GM23338 (cell line): ENCODE data around the gene HERC2. TPM values are rescaled to one million over a fixed set of nuclear protein-coding genes. Genes with fewer than 3 reads are reported as not detected.

Source experiments
- ATAC-seq: fragments of 200-7000 bp; cut with Tn5 transposase; 3 replicates; pipeline ENCODE4 v1.9.1; 2020
- DNase-seq: peaks from one replicate; pipeline ENCODE4 v3.0.0-alpha.2; 2015; ENCODE audit warnings: low spot score
- H2AFZ ChIP-seq: fragments of 200-600 bp; sonication (generic); 2 replicates; pipeline ENCODE4 v1.8.0; 2016; ENCODE audit warnings: antibody characterized with exemption, mild to moderate bottlenecking, moderate library complexity
- H3F3A ChIP-seq: fragments of 200-600 bp; sonication (generic); replicated peaks from 2 replicates; pipeline ENCODE4 v1.8.0; 2017; ENCODE audit warnings: antibody characterized with exemption, mixed run types, low read depth
- H3K27ac ChIP-seq: fragments of 200-600 bp; sonication (generic); 2 replicates; pipeline ENCODE4 v1.6.1; 2016; ENCODE audit warnings: low read depth
- H3K27me3 ChIP-seq: fragments of 200-600 bp; sonication (generic); 2 replicates; pipeline ENCODE4 v1.8.0; 2016; ENCODE audit warnings: mild to moderate bottlenecking, mixed run types, moderate library complexity; ENCODE audit not compliant: insufficient read depth
- H3K36me3 ChIP-seq: fragments of 200-600 bp; sonication (generic); 2 replicates; pipeline ENCODE4 v1.8.0; 2016; ENCODE audit warnings: mild to moderate bottlenecking; ENCODE audit not compliant: insufficient read depth
- H3K4me1 ChIP-seq: fragments of 200-600 bp; sonication (generic); 2 replicates; pipeline ENCODE4 v1.8.0; 2016; ENCODE audit warnings: mild to moderate bottlenecking, moderate library complexity; ENCODE audit not compliant: insufficient read depth
- H3K4me2 ChIP-seq: fragments of 200-600 bp; sonication (generic); 2 replicates; pipeline ENCODE4 v1.7.1; 2017; ENCODE audit warnings: mixed run types
- H3K4me3 ChIP-seq: fragments of 200-600 bp; sonication (generic); 2 replicates; pipeline ENCODE4 v1.6.1; 2016; ENCODE audit warnings: mixed run types
- H3K79me2 ChIP-seq: fragments of 200-600 bp; sonication (generic); replicated peaks from 2 replicates; pipeline ENCODE4 v1.8.0; 2017; ENCODE audit warnings: mild to moderate bottlenecking; ENCODE audit not compliant: insufficient read depth
- H3K9me2 ChIP-seq: fragments of 200-600 bp; sonication (generic); 2 replicates; pipeline ENCODE4 v1.8.0; 2017; ENCODE audit not compliant: insufficient read depth
- H4K20me1 ChIP-seq: fragments of 200-600 bp; sonication (generic); replicated peaks from 2 replicates; pipeline ENCODE4 v1.8.0; 2017; ENCODE audit warnings: mild to moderate bottlenecking; ENCODE audit not compliant: insufficient read depth
- H3K27ac Mint-ChIP-seq: 2 replicates; pipeline ENCODE4 v1.8.0; 2020; ENCODE audit warnings: inconsistent platforms, mild to moderate bottlenecking, moderate library complexity, mixed read lengths
- H3K27me3 Mint-ChIP-seq: 3 replicates; pipeline ENCODE4 v1.8.0; 2022; ENCODE audit warnings: low read depth, mild to moderate bottlenecking, moderate library complexity, mixed read lengths, inconsistent platforms; ENCODE audit not compliant: insufficient read depth, poor library complexity
- H3K36me3 Mint-ChIP-seq: 3 replicates; pipeline ENCODE4 v1.8.0; 2021; ENCODE audit warnings: low read depth, mild to moderate bottlenecking, inconsistent platforms, moderate library complexity, mixed read lengths
- H3K4me1 Mint-ChIP-seq: 3 replicates; pipeline ENCODE4 v1.8.0; 2020; ENCODE audit warnings: mild to moderate bottlenecking, inconsistent platforms, mixed read lengths
- H3K4me3 Mint-ChIP-seq: 3 replicates; pipeline ENCODE4 v1.8.0; 2021; ENCODE audit warnings: moderate library complexity, mild to moderate bottlenecking, inconsistent platforms, mixed read lengths
- H3K9me3 Mint-ChIP-seq: 3 replicates; pipeline ENCODE4 v1.8.0; 2020; ENCODE audit warnings: moderate library complexity, mild to moderate bottlenecking, inconsistent platforms, mixed read lengths
- CREB1 ChIP-seq: fragments of 250-450 bp; sonication (Bioruptor Pico); IDR thresholded peaks from 2 replicates; pipeline ENCODE4 v1.5.0; 2020; ENCODE audit warnings: low read depth, mild to moderate bottlenecking, moderate library complexity
- EZH2 ChIP-seq: fragments of 200-600 bp; sonication (generic); IDR thresholded peaks from one replicate; pipeline ENCODE4 v1.8.0; 2017; ENCODE audit warnings: antibody characterized with exemption, mild to moderate bottlenecking, low read depth; ENCODE audit not compliant: unreplicated experiment
- EZH2phosphoT487 ChIP-seq: fragments of 200-600 bp; sonication (generic); IDR thresholded peaks from one replicate; pipeline ENCODE4 v1.8.1; 2018; ENCODE audit warnings: antibody characterized with exemption; ENCODE audit not compliant: unreplicated experiment
- JUNB ChIP-seq: IDR thresholded peaks from one replicate; pipeline ENCODE4 v1.6.1; 2016; ENCODE audit warnings: antibody characterized with exemption; ENCODE audit not compliant: unreplicated experiment
- NANOG ChIP-seq: IDR thresholded peaks from 2 replicates; pipeline ENCODE4 v1.6.1; 2016; ENCODE audit warnings: antibody characterized with exemption, borderline replicate concordance
- POLR2AphosphoS5 ChIP-seq: IDR thresholded peaks from 2 replicates; pipeline ENCODE4 v1.6.1; 2016; ENCODE audit warnings: antibody characterized with exemption, low read depth
- STAT1 ChIP-seq: IDR thresholded peaks from one replicate; pipeline ENCODE4 v1.6.1; 2016; ENCODE audit warnings: antibody characterized with exemption; ENCODE audit not compliant: unreplicated experiment
- ZNF114 ChIP-seq: fragments of 250-450 bp; sonication (Bioruptor Pico); IDR thresholded peaks from 2 replicates; pipeline ENCODE4 v1.5.0; 2020; ENCODE audit warnings: mild to moderate bottlenecking, moderate library complexity
- ZNF331 ChIP-seq: fragments of 250-450 bp; sonication (Bioruptor Pico); IDR thresholded peaks from 2 replicates; pipeline ENCODE4 v1.5.0; 2020; ENCODE audit warnings: low read depth, mild to moderate bottlenecking, moderate library complexity
- polyA plus RNA-seq: library from polyadenylated mRNA; unstranded; fragments of >200 nt; fragmentation: Nextera tagmentation; extraction: Ambion mirVana; gene quantifications from 2 replicates; pipeline ENCODE4 v1.2.1, GENCODE V29; 2016
- total RNA-seq: library from RNA; depleted of rRNA; stranded (reverse); fragments of >200 nt; shearing (Covaris generic); gene quantifications from 2 replicates; pipeline ENCODE4 v1.2.3, GENCODE V29; 2014
- TF ChIP-seq, protein P1 (sequence below): IDR thresholded peaks from one replicate; pipeline ENCODE4 v1.6.1; 2018; ENCODE audit warnings: antibody characterized with exemption; ENCODE audit not compliant: unreplicated experiment
- TF ChIP-seq, protein P2 (sequence below), 2 experiments: fragments of 200-600 bp in 1 of 2; sonication (generic) in 1 of 2; conservative IDR thresholded peaks; 2 replicates each; pipeline versions ENCODE4 v1.5.1 to v1.6.1; 2016 to 2017; ENCODE audit warnings: antibody characterized with exemption in 2 of 2, low read depth in 2 of 2, mild to moderate bottlenecking in 2 of 2, moderate library complexity in 1 of 2
- TF ChIP-seq, protein P3 (sequence below): IDR thresholded peaks from 2 replicates; pipeline ENCODE4 v1.6.1; 2016; ENCODE audit warnings: antibody characterized with exemption

HERC2 gene
- total and polyA plus RNA-seq, 2 experiments from 2014 or later: 71.3 to 80.7 TPM

DNA sequence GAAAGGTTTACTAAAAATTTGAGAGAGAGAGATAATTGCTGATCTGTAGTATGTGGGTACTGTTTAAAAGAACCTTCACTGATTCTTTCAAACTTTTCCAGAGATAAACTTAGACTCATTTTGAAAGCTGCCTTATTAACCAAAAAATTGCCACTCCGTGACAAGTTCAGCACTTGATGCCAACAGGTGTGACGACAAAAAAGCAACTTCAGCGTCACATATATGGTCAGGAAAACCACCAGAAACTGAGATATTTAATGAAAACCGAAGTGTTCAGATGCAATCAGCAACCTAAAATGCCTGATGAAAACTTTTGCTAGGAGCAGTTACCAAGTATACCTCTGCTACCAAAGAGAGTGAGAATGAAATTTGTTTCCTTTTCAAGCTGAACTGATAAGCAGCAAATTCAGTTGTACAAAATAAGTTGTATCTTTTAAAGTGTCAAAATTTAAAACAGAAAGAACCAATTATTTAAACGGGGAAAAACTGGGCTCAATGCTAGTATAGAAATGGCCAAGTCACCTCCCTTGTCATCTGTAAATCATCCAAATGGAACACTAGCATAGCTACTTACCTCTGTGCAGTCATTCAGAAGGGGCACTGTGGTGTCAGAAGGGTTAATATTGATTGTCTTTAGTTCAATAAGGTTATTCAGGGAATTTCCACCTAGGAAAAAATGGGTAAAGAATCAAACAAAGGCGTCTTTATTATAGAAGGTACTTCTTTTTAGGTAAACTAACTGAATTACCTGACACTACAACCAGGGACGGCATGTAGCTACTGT is 131.4 kb downstream of the HERC2 start (continued):
- TF ChIP-seq, protein P1, sequence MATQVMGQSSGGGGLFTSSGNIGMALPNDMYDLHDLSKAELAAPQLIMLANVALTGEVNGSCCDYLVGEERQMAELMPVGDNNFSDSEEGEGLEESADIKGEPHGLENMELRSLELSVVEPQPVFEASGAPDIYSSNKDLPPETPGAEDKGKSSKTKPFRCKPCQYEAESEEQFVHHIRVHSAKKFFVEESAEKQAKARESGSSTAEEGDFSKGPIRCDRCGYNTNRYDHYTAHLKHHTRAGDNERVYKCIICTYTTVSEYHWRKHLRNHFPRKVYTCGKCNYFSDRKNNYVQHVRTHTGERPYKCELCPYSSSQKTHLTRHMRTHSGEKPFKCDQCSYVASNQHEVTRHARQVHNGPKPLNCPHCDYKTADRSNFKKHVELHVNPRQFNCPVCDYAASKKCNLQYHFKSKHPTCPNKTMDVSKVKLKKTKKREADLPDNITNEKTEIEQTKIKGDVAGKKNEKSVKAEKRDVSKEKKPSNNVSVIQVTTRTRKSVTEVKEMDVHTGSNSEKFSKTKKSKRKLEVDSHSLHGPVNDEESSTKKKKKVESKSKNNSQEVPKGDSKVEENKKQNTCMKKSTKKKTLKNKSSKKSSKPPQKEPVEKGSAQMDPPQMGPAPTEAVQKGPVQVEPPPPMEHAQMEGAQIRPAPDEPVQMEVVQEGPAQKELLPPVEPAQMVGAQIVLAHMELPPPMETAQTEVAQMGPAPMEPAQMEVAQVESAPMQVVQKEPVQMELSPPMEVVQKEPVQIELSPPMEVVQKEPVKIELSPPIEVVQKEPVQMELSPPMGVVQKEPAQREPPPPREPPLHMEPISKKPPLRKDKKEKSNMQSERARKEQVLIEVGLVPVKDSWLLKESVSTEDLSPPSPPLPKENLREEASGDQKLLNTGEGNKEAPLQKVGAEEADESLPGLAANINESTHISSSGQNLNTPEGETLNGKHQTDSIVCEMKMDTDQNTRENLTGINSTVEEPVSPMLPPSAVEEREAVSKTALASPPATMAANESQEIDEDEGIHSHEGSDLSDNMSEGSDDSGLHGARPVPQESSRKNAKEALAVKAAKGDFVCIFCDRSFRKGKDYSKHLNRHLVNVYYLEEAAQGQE: no peak
- TF ChIP-seq CREB1: no peak
- TF ChIP-seq JUNB: no peak
- TF ChIP-seq NANOG: no peak
- TF ChIP-seq, protein P2, sequence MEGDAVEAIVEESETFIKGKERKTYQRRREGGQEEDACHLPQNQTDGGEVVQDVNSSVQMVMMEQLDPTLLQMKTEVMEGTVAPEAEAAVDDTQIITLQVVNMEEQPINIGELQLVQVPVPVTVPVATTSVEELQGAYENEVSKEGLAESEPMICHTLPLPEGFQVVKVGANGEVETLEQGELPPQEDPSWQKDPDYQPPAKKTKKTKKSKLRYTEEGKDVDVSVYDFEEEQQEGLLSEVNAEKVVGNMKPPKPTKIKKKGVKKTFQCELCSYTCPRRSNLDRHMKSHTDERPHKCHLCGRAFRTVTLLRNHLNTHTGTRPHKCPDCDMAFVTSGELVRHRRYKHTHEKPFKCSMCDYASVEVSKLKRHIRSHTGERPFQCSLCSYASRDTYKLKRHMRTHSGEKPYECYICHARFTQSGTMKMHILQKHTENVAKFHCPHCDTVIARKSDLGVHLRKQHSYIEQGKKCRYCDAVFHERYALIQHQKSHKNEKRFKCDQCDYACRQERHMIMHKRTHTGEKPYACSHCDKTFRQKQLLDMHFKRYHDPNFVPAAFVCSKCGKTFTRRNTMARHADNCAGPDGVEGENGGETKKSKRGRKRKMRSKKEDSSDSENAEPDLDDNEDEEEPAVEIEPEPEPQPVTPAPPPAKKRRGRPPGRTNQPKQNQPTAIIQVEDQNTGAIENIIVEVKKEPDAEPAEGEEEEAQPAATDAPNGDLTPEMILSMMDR (conservative IDR thresholded peaks at IDR 0.05; ENCODE audit: low read depth in 2 of 2): no peak

DNA sequence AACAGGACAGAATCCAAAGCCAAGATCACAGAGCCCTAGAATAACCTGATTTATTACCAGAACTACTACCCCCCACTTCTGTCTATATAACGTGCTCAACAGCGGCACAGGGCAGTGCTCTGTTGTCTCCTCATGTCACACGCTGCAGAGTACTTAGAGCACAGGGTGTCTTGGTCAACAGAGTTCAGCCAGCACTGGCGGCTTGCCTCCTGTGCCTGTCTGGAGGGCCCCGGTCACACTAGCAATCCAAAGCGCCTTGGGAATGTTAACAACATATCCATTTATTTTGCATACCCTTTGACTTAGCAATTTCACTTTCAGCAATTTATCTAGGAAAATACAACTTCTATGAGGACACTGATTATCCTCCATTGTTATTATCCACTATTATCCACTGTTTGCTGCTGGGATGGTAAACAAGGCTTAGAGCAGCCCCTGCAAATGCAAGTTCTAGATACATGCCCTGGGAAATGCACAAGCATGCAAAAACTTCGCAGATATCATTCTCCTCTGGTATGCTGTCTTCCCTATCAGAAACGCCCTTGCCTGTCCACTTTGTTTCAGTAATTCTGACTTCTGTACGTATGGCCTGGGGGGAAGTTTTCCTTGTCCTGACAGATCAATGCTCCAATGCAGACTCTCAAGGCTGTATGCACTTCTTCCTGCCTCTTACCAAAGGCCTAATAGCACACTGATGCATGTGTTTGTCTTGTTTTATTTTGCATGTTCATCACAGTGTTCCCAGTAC is 136.7 kb downstream of the HERC2 start:
- DNase-seq (no peak), ATAC-seq (no peak)
- H3K9me3 Mint-ChIP-seq: no peaks in the 10 kb centered on the region
- H3K36me3 ChIP-seq: peaks cover 22% of the 10 kb centered on the region
- H3K79me2 ChIP-seq: no peaks in the 10 kb centered on the region; the same call in 1 of the 2 replicates
- no peaks in the 10 kb centered on the region for H3K27me3 ChIP-seq
- no peaks in the 10 kb centered on the region for H3K4me1 ChIP-seq
- H3K36me3 Mint-ChIP-seq: peaks cover 63% of the 10 kb centered on the region
- peaks cover 8% of the 10 kb centered on the region for H3K27me3 Mint-ChIP-seq
- H3K4me3 ChIP-seq: no peak overlapping the region
- H3K4me3 Mint-ChIP-seq: no peak overlapping the region
- peaks cover 7% of the 10 kb centered on the region for H3K4me1 Mint-ChIP-seq
- H3K9me2 ChIP-seq: no peaks in the 10 kb centered on the region
- no peaks in the 10 kb centered on the region; the same call in none of the 2 replicates for H4K20me1 ChIP-seq
- no peak overlapping the region for H2AFZ ChIP-seq
- H3F3A ChIP-seq: no peaks in the 10 kb centered on the region
- no peak overlapping the region; the same call in 1 of the 2 replicates for H3K27ac ChIP-seq
- H3K27ac Mint-ChIP-seq: no peak overlapping the region
- H3K4me2 ChIP-seq: no peak overlapping the region
- TF ChIP-seq POLR2AphosphoS5: no peak
- no peak for TF ChIP-seq STAT1
- TF ChIP-seq, protein P1: no peak
- TF ChIP-seq, protein P3, sequence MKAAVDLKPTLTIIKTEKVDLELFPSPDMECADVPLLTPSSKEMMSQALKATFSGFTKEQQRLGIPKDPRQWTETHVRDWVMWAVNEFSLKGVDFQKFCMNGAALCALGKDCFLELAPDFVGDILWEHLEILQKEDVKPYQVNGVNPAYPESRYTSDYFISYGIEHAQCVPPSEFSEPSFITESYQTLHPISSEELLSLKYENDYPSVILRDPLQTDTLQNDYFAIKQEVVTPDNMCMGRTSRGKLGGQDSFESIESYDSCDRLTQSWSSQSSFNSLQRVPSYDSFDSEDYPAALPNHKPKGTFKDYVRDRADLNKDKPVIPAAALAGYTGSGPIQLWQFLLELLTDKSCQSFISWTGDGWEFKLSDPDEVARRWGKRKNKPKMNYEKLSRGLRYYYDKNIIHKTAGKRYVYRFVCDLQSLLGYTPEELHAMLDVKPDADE: no peak
- no peak for TF ChIP-seq EZH2
- no peak for TF ChIP-seq JUNB
- no peak for TF ChIP-seq EZH2phosphoT487
- no peak for TF ChIP-seq NANOG
- TF ChIP-seq ZNF331 (CRISPR knock-in tag): no peak
- TF ChIP-seq, protein P2 (conservative IDR thresholded peaks at IDR 0.05; ENCODE audit: low read depth in 2 of 2): no peak
- TF ChIP-seq ZNF114 (CRISPR knock-in tag): no peak
